ENCODE results near the gene ACP7. TPM values are rescaled to one million over a fixed set of nuclear protein-coding genes. Genes with fewer than 3 reads are reported as not detected.

ACP7 gene
- total and polyA plus RNA-seq, 2 of the 8 experiments (the other 6 are each of a cell fraction or from before 2014, with no cell fraction given) = 0.27 to 0.50 TPM

DNA sequence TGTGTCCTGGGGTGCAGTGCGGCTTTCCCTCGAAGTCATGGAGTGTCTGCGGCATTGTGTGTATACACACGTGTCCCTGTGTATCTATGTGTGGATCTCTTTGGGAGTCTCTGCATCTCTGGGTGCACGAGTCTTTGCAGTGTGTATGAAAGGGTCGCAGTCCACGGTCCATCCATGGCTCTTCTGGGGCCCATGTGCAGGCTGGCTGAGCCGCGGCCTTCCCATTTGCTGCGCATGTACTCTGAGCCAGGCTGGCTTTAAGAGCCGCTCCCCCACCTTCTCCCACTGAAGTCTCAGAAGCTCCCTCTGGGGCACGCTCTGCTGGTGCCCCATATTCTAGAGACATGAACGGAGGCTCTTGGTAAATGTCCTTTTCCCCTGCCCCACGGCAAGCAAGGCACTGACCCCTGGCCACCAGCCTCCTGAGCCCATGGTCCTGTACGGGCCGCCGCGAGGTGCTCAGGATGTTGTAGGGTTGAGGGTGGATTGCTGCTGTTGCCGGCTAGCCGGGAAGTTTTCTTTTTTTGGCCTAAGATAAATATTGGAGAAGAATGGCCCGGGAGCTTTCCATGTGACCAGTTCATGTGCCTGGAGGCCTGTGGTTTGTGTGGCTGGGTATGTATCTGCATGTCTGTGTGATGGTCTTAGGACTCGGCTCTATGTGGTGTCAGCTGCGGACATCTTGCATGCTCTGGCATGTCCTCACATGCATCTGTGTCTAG lies 73.3 kb downstream of the ACP7 start:
- Histone ChIP-seq H2BK120ac (replicated peaks; ENCODE audit: low read depth, low read length) (no peak overlapping the region), H3K4me3 (ENCODE audit: extremely low read depth in 1 of 4, insufficient read depth in 2 of 4, low read depth in 3 of 4, low read length in 4 of 4) (no peak overlapping the region), H3K23ac (ENCODE audit: insufficient read length) (peak overlapping the region; percentile 10), H3K79me1 (ENCODE audit: low read depth, low read length) (peaks cover 36% of the 10 kb centered on the region), H3K9ac (replicated peaks in 1 of 4; ENCODE audit: extremely low read depth in 1 of 4, low read depth in 3 of 4, low read length in 3 of 4) (peak overlapping the region in 1 of 4 experiments; percentile 29; a peak in 1 of 7 replicates), H4K20me1 (replicated peaks in 1 of 2; ENCODE audit: control insufficient read depth in 1 of 2, insufficient read depth in 2 of 2, low read length in 2 of 2) (peaks cover 17 to 32% of the 10 kb centered on the region in 2 experiments), H3K4me1 (replicated peaks in 1 of 4; ENCODE audit: control insufficient read depth in 3 of 4, insufficient read depth in 4 of 4, low read length in 3 of 4) (peaks cover 4 to 39% (median 20%) of the 10 kb centered on the region in 4 experiments), H4K8ac (ENCODE audit: extremely low read depth, insufficient read depth, low read length) (no peak overlapping the region; the same call in 1 of the 2 replicates), H4K5ac (ENCODE audit: insufficient read length, low read depth, low read length) (no peak overlapping the region), H3K27ac (ENCODE audit: low read depth, low read length) (no peak overlapping the region), H3K27me3 (replicated peaks in 1 of 4; ENCODE audit: control insufficient read depth in 3 of 4, extremely low read depth in 1 of 4, insufficient read depth in 3 of 4, low read length in 3 of 4) (peaks cover 0 to 1% (median 0%) of the 10 kb centered on the region in 4 experiments; a peak in 1 of 7 replicates), H3K4ac (replicated peaks; ENCODE audit: insufficient read length, low read depth, low read length) (no peak overlapping the region), H3K23me2 (ENCODE audit: low read depth, low read length) (peaks cover 3% of the 10 kb centered on the region; the same call in 1 of the 2 replicates), H2BK12ac (ENCODE audit: low read depth, low read length) (peak overlapping the region; percentile 22; the same call in 1 of the 2 replicates), H3K79me2 (ENCODE audit: control insufficient read depth in 1 of 2, insufficient read depth in 2 of 2, low read length in 2 of 2) (peaks cover 0 to 48% of the 10 kb centered on the region in 2 experiments; a peak in 2 of 4 replicates), H3K18ac (ENCODE audit: extremely low read depth, low read length) (no peak overlapping the region; the same call in none of the 2 replicates), H3K9me3 (ENCODE audit: insufficient read depth in 2 of 2, low read depth in 1 of 2, low read length in 1 of 2) (no peaks in the 10 kb centered on the region), H3K56ac (replicated peaks; ENCODE audit: insufficient read length, low read depth, low read length) (no peak overlapping the region), H2AK5ac (ENCODE audit: low read depth, low read length) (peak overlapping the region; percentile 44; the same call in 1 of the 2 replicates), H4K91ac (replicated peaks; ENCODE audit: insufficient read length, low read length) (peak overlapping the region; percentile 91), H3K36me3 (ENCODE audit: control insufficient read depth in 2 of 4, insufficient read depth in 4 of 4, low read length in 3 of 4) (no peaks in the 10 kb centered on the region; a peak in 2 of 8 replicates), H3K4me2 (ENCODE audit: insufficient read depth in 1 of 2, low read depth in 2 of 2, low read length in 2 of 2) (no peak overlapping the region), H2BK5ac (ENCODE audit: low read depth, low read length) (peak overlapping the region; percentile 91; the same call in 1 of the 2 replicates), H2AFZ (ENCODE audit: low read length) (no peak overlapping the region), H2BK15ac (ENCODE audit: low read length) (peak overlapping the region; percentile 97; the same call in 1 of the 2 replicates), H2BK20ac (ENCODE audit: low read length) (no peak overlapping the region), H3K14ac (ENCODE audit: insufficient read length) (no peak overlapping the region)
- no peak for FAIRE-seq
- ChIA-PET POLR2A (ENCODE audit: partially characterized antibody) (interaction anchor here (1.0 to 1.2 kb wide), 2 partner anchors 12 to 16 kb away, joined by 3 to 4 read pairs; no protein-coding TSS in a partner anchor), CTCF (ENCODE audit: partially characterized antibody) (interaction anchor here (0.8 to 5.8 kb wide), 3 partner anchors 8 to 30 kb away, joined by 3 to 27 read pairs (median 5); no protein-coding TSS in a partner anchor)
- 94% methylated on average over 23 of the region's 23 CpGs; no CpG with 5 or more reads in 1 of the 2 experiments for whole genome bisulfite sequencing, 2 experiments (ENCODE audit: extremely low coverage in 1 of 2, insufficient coverage in 1 of 2, insufficient read length in 1 of 2, insufficient replicate concordance in 2 of 2, low coverage in 1 of 2, low lambda C conversion rate in 2 of 2, missing lambda C conversion rate in 1 of 2)
- DNase-seq (ENCODE audit: low read depth in 1 of 2, low spot score in 2 of 2) = no peak
- no peak for TF ChIP-seq HDAC2 (IDR thresholded peaks at IDR 0.05; ENCODE audit: borderline replicate concordance in 1 of 2, low read depth in 2 of 2, low read length in 2 of 2)
- TF ChIP-seq TBP (IDR thresholded peaks at IDR 0.05; ENCODE audit: low read depth, low read length) = no peak
- no peak for TF ChIP-seq EGR1 (IDR thresholded peaks at IDR 0.05; ENCODE audit: borderline replicate concordance, low read depth, low read length)
- TF ChIP-seq, protein P1, sequence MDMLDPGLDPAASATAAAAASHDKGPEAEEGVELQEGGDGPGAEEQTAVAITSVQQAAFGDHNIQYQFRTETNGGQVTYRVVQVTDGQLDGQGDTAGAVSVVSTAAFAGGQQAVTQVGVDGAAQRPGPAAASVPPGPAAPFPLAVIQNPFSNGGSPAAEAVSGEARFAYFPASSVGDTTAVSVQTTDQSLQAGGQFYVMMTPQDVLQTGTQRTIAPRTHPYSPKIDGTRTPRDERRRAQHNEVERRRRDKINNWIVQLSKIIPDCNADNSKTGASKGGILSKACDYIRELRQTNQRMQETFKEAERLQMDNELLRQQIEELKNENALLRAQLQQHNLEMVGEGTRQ (IDR thresholded peaks at IDR 0.05; ENCODE audit: low read length) = no peak
- TF ChIP-seq NRF1 (IDR thresholded peaks at IDR 0.05; ENCODE audit: low read depth, low read length) = no peak
- no peak for TF ChIP-seq BACH1 (IDR thresholded peaks at IDR 0.05; ENCODE audit: low read length)
- no peak for TF ChIP-seq ZNF274 (IDR thresholded peaks at IDR 0.05; ENCODE audit: borderline replicate concordance, extremely low read depth, low read length)
- TF ChIP-seq JUN (IDR thresholded peaks at IDR 0.05; ENCODE audit: low read depth, low read length) = no peak
- TF ChIP-seq SAP30 (IDR thresholded peaks at IDR 0.05; ENCODE audit: insufficient read depth, insufficient replicate concordance, low read length) = no peak
- TF ChIP-seq RFX5 (IDR thresholded peaks at IDR 0.05; ENCODE audit: borderline replicate concordance, low read depth, low read length) = no peak
